ENCODE results near the gene AHCTF1.

Gene AHCTF1

DNA sequence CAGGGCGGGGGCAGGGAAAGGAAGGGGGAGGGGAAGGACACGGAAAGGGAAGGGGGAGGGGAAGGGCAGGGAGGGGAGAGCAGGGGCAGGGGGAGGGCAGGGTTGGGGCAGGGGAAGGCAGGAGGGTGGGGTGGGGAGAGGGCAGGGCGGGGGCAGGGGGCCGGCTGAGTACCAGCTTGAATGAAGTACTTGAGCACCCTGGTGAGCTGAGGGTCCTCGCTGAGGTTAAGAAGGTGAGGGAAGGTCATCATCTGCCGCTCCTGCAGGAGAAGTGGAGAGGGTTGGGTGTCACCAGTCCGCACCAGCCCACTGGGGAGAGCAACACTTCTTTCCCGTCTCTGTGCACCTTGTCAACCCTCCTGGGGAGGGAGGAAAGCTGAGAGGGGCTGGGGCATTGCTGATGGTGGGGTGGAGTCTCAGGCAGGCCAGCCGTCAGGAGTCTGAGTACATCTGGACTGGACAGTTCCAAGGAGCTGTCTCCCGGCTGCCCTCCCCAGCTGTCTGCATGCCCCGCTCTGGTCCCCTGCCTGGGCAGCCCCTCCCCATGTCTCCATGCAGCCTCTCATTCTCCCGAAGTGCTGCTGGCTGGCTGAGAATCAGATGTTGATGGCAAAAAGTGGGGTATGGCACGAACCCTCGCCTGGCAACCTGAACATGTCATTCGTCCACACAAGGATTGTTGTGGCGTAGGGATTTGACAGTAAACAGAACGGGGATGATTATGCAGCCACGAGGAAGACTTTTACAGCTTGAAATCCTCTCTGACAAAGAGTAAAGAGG lies 137.5 kb downstream of the AHCTF1 start:
- H3K27ac Mint-ChIP-seq = no peak overlapping the region
- no peak for ATAC-seq (ENCODE audit: low read depth)
- no peaks in the 10 kb centered on the region for H3K4me1 Mint-ChIP-seq
- peaks cover 20% of the 10 kb centered on the region for H3K27me3 Mint-ChIP-seq
- no peak for DNase-seq (ENCODE audit: low spot score in 2 of 2)
- no peaks in the 10 kb centered on the region for H3K36me3 Mint-ChIP-seq
- H3K4me3 Mint-ChIP-seq = no peak overlapping the region
- H3K9me3 Mint-ChIP-seq = no peaks in the 10 kb centered on the region

DNA sequence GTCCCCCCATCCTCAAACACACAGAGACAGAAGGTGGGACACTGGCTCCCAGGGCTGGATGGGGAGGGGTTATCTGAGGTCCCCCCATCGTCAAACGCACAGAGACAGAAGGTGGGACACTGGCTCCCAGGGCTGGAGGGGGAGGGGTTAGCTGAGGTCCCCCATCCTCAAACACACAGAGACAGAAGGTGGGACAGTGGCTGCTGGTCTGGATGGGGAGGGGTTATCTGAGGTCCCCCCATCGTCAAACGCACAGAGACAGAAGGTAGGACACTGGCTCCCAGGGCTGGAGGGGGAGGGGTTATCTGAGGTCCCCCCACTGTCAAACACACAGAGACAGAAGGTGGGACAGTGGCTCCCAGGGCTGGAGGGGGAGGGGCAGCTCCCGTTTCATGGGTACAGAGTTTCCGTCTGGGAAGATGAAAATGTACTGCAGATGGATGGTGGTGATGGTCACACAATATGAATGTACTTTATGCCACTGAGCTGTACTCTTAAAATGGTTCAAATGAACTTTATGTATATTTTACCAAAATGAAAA lies 138.3 kb downstream of the AHCTF1 start:
- H3K36me3 Mint-ChIP-seq = no peaks in the 10 kb centered on the region
- no peaks in the 10 kb centered on the region for H3K9me3 Mint-ChIP-seq
- H3K4me1 Mint-ChIP-seq = no peaks in the 10 kb centered on the region
- no peak overlapping the region for H3K4me3 Mint-ChIP-seq
- H3K27ac Mint-ChIP-seq = no peak overlapping the region
- peaks cover 20% of the 10 kb centered on the region for H3K27me3 Mint-ChIP-seq
- DNase-seq (ENCODE audit: low spot score in 2 of 2) (no peak), ATAC-seq (ENCODE audit: low read depth) (no peak)

DNA sequence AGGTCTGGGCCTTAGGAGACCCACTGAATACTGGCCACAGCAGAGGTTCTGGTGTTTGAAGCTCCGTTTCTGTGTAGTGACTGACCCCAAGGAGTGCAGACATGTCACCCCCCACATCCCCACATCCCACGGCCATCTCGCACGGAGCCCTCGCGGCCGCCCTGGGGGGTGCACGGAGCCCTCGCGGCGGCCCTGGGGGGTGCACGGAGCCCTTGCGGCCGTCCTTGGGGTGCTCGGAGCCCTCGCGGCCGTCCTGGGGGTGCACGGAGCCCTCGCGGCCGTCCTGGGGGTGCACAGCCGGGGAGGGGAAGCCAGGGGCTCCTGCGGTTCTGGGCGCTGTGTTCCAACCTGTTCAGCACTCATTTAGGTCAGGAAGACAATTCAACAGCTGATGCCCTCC lies 139.1 kb downstream of the AHCTF1 start:
- no peaks in the 10 kb centered on the region for H3K4me1 Mint-ChIP-seq
- H3K4me3 Mint-ChIP-seq = no peak overlapping the region
- H3K27me3 Mint-ChIP-seq = peaks cover 18% of the 10 kb centered on the region
- H3K27ac Mint-ChIP-seq = no peak overlapping the region
- DNase-seq (ENCODE audit: low spot score in 2 of 2) = no peak
- ATAC-seq (ENCODE audit: low read depth) = no peak
- H3K36me3 Mint-ChIP-seq = no peaks in the 10 kb centered on the region
- H3K9me3 Mint-ChIP-seq = no peaks in the 10 kb centered on the region

DNA sequence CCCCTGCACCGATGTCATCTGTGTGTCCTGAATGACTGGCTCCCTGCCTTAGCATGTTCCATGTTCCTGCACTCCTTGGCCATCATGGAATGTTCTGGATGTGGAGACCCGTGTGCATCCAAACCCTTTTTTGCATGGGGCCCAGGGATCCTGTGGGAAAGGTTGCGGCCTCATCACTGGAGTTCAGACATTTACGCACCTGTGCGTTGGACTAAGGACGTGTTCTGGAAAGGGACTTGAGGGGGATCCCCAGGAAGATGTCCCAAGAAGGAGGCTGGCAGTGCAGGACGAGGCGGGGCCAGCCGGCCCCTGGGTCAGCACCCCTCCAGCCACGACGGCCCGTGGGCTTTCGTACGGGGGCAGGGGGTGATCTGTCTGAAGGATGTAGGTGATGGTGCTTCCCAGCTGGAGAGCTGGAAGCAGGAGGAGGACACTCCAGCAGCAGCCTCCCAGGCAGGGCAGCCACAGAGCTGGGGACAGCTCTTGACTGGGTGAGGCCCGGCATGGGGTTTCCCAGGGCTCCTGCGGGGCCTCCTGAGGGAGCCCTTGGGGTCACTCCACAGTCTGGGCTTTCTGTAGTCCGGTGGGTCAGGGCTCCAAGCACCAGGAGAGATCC lies 140.3 kb downstream of the AHCTF1 start:
- H3K9me3 Mint-ChIP-seq = no peaks in the 10 kb centered on the region
- DNase-seq (ENCODE audit: low spot score in 2 of 2) = no peak
- peaks cover 18% of the 10 kb centered on the region for H3K27me3 Mint-ChIP-seq
- no peak overlapping the region for H3K27ac Mint-ChIP-seq
- no peak overlapping the region for H3K4me3 Mint-ChIP-seq
- H3K36me3 Mint-ChIP-seq = no peaks in the 10 kb centered on the region
- H3K4me1 Mint-ChIP-seq = no peaks in the 10 kb centered on the region
- ATAC-seq (ENCODE audit: low read depth) = no peak

DNA sequence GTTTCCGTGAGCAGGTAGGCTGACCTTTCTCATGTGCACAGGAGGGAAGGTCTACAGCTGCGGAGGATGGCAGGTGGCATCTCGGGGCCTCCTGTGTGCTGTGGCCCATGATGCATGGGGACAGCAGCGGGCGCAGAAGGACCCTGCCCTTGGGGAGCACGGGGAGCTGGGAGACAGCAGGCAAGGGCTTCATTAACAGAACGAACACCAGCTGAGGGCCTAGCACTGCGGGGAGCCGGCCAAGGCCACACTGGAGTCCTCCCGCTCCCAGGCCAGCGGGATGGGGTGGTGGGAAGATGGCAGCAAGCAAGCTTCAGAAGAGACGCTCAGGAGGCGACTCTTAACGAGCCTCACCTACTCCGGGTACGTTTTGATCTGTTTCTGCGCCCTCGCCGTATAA lies 140.9 kb downstream of the AHCTF1 start:
- Mint-ChIP-seq H3K4me3 (no peak overlapping the region), H3K27me3 (peaks cover 18% of the 10 kb centered on the region), H3K4me1 (no peaks in the 10 kb centered on the region), H3K27ac (no peak overlapping the region), H3K36me3 (peaks cover 1% of the 10 kb centered on the region), H3K9me3 (peaks cover under 1% of the 10 kb centered on the region)
- DNase-seq (ENCODE audit: low spot score in 2 of 2) (no peak), ATAC-seq (ENCODE audit: low read depth) (no peak)

DNA sequence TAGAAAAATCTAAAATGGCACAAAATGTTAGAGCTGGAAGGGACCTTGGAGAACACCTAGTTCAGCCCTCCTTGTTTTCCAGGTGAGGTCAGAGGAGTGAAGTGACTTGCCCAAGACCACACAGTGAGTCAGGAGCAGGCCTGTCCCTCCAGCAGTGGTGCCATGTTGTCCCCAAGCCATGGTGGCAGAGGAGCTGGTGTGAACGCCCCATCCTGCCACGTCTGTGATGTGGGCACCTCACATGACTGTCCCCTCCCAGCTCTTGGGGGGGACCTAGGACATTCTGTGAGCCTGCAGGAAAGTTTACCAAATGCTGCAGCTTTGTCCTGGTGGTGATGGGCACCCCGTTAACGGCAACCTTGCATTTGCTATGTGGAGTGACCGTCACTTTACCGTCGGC lies 141.4 kb downstream of the AHCTF1 start:
- Mint-ChIP-seq H3K27ac (no peak overlapping the region), H3K4me3 (no peak overlapping the region), H3K36me3 (peaks cover 3% of the 10 kb centered on the region), H3K27me3 (peaks cover 18% of the 10 kb centered on the region), H3K9me3 (peaks cover 2% of the 10 kb centered on the region), H3K4me1 (no peaks in the 10 kb centered on the region)
- DNase-seq (ENCODE audit: low spot score in 2 of 2) = no peak
- no peak for ATAC-seq (ENCODE audit: low read depth)

DNA sequence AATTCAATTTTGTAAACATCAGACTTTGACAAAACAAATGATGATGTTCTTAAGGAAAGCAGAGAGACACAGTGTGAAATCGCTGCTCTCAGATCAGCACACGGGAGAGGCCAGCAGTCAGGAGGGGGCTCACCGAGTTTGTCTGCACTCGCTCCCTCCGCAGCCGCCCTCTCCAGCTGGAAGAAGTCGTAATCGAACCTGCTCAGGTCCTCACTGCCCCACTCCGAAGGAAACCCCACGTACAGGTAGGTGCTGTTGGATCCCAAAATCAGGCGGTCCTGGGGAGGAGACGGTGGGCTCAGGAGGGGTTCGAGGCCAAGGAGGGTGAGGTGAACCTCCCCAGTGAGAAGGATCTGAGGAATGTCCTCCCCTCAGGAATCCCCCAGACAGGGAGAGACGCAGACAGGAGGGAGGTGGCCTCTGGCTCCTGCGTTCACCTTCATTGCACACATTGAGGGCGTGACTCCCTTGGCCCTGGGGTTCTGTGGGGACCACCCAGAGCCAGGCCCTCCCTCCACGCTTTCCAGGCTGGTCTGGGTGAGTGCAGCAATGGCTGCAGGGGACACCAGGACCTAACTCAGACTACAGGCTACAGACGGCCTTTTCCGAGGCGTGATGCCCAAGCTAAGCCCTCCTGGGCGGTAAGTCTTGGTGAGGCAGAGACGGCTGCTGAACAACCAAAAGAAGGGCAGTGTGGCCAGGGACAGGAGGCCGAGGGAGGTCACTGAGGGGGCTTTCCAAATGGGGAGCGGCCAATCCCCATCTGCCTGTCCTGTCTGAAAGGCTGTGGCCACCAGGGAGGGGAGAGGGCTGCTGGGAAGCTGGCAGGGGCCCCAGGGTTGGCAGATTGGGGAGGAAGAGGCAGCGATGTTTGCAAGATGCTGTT lies 142.1 kb downstream of the AHCTF1 start:
- H3K4me3 Mint-ChIP-seq = no peak overlapping the region
- peaks cover 18% of the 10 kb centered on the region for H3K27me3 Mint-ChIP-seq
- peaks cover 2% of the 10 kb centered on the region for H3K9me3 Mint-ChIP-seq
- no peak for DNase-seq (ENCODE audit: low spot score in 2 of 2)
- H3K4me1 Mint-ChIP-seq = peaks cover 3% of the 10 kb centered on the region
- H3K27ac Mint-ChIP-seq = no peak overlapping the region
- H3K36me3 Mint-ChIP-seq = peaks cover 3% of the 10 kb centered on the region
- no peak for ATAC-seq (ENCODE audit: low read depth)
